Renal cortex interstitium (tissue), 11 donors: ENCODE results near the gene MBD5. TPM values are rescaled to one million over a fixed set of nuclear protein-coding genes. Genes with fewer than 3 reads are reported as not detected.
"Not testable (repeated sequence)": the region's sequence is repeated elsewhere in the genome, so short reads cannot be mapped to it uniquely, and the experiment has no call there.

ENCODE experiments used
- DNase-seq, 11 donors: peaks; one replicate each; pipeline ENCODE4 v3.0.0-alpha.2; 2013; ENCODE audit warnings: low read depth in 9 of 11, low spot score in 4 of 11; ENCODE audit errors: extremely low read depth in 1 of 11
- polyA plus RNA-seq, 3 donors: library from polyadenylated mRNA; unstranded; fragments of 120-200 nt; gene quantifications; one replicate each; pipeline ENCODE4 v1.2.1, GENCODE V29; 2013; ENCODE audit not compliant: insufficient read length in 3 of 3

The MBD5 gene
- polyA plus RNA-seq, 3 donors, result 41.1 to 42.9 (median 42.7) TPM

GRCh38 chr2:148523315-148523714 is 502.4 kb downstream of the MBD5 start:
- no peak for DNase-seq

- no peak for DNase-seq
Measured at GRCh38 chr2:148524519-148524919, 503.6 kb downstream of the MBD5 start.

GRCh38 chr2:148525130-148525529 is 504.2 kb downstream of the MBD5 start:
- no peak for DNase-seq

GRCh38 chr2:148526509-148527346 is 505.8 kb downstream of the MBD5 start:
- no peak for DNase-seq

- no peak for DNase-seq
Measured at GRCh38 chr2:148527488-148528340, 506.8 kb downstream of the MBD5 start.

- no peak for DNase-seq
Measured at GRCh38 chr2:148528356-148529064, 507.6 kb downstream of the MBD5 start.

- no peak for DNase-seq
Measured at GRCh38 chr2:148529745-148530144, 508.9 kb downstream of the MBD5 start.

- no peak for DNase-seq
Measured at GRCh38 chr2:148530350-148530749, 509.5 kb downstream of the MBD5 start.

GRCh38 chr2:148531235-148531634 is 510.3 kb downstream of the MBD5 start:
- no peak for DNase-seq

GRCh38 chr2:148531669-148532428 is 511.0 kb downstream of the MBD5 start:
- no peak for DNase-seq

- no peak for DNase-seq
Measured at GRCh38 chr2:148533004-148533403, 512.1 kb downstream of the MBD5 start.

GRCh38 chr2:148533685-148534084 is 512.8 kb downstream of the MBD5 start:
- no peak for DNase-seq

- no peak for DNase-seq
Measured at GRCh38 chr2:148534416-148535204, 513.7 kb downstream of the MBD5 start.

GRCh38 chr2:148538375-148538774 is 517.5 kb downstream of the MBD5 start:
- DNase-seq, result no peak

GRCh38 chr2:148540022-148540421 is 519.1 kb downstream of the MBD5 start:
- DNase-seq, result no peak

GRCh38 chr2:148541792-148542191 is 520.9 kb downstream of the MBD5 start:
- no peak for DNase-seq

- DNase-seq, result no peak
Measured at GRCh38 chr2:148542614-148543013, 521.7 kb downstream of the MBD5 start.

GRCh38 chr2:148543088-148543540 is 522.2 kb downstream of the MBD5 start:
- not testable (repeated sequence) for DNase-seq
